Brain microvascular endothelial cell (primary cell): ENCODE results near the gene GFRA1.

Source experiments
- DNase-seq: peaks from one replicate; pipeline ENCODE4 v3.0.0-alpha.2; 2020
- H3K27ac ChIP-seq: fragments of 250-450 bp; sonication (Bioruptor Pico); 2 replicates; pipeline ENCODE4 v1.5.1; 2020; ENCODE audit warnings: mild to moderate bottlenecking, moderate library complexity
- H3K27me3 ChIP-seq: fragments of 250-450 bp; sonication (Bioruptor Pico); replicated peaks from 2 replicates; pipeline ENCODE4 v1.5.1; 2020; ENCODE audit warnings: mild to moderate bottlenecking
- H3K36me3 ChIP-seq: fragments of 250-450 bp; sonication (Bioruptor Pico); replicated peaks from 2 replicates; pipeline ENCODE4 v1.5.1; 2020; ENCODE audit warnings: mild to moderate bottlenecking
- H3K4me3 ChIP-seq: 2 replicates; pipeline ENCODE4 v1.5.1; 2011; ENCODE audit warnings: low read depth, mild to moderate bottlenecking, control low read depth, low read length, moderate library complexity
- in situ Hi-C: cut with HindIII; loops from 2 replicates; pipeline ENCODE4 v1.10.0; 2017; ENCODE audit warnings: low sequenced_read_pairs, low pct_ligation_motif_present
- TF ChIP-seq, protein P1 (sequence below): IDR thresholded peaks from 2 replicates; pipeline ENCODE4 v1.5.1; 2011; ENCODE audit warnings: low read depth, mild to moderate bottlenecking, moderate library complexity, low read length, control low read depth, inconsistent platforms; ENCODE audit errors: missing control alignments

Gene GFRA1

DNA sequence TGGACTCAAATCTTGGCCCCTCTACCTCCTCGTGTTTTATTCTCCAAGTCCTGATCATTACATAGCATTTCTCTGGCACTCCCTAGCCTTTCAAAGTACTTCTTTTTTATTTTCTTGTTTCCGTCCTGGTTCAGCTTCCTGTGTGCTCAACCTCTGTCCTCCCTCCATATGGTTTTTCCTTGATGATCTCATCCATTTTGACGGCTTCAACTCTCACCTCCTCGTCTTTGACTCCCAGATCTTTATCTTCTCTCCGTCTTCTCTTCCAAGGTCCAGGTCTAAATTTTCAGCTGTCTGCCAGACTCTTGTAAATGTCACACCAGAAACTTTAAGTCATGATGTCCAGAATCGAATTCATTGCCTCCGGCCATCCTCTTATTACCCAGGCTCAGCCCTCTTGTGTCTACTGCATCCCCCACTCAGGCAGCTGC, 23.3 kb upstream of the GFRA1 start:
- DNase-seq: no peak
- Histone ChIP-seq H3K27ac (no peak overlapping the region), H3K4me3 (no peak overlapping the region), H3K36me3 (no peaks in the 10 kb centered on the region), H3K27me3 (no peaks in the 10 kb centered on the region)
- TF ChIP-seq, protein P1, sequence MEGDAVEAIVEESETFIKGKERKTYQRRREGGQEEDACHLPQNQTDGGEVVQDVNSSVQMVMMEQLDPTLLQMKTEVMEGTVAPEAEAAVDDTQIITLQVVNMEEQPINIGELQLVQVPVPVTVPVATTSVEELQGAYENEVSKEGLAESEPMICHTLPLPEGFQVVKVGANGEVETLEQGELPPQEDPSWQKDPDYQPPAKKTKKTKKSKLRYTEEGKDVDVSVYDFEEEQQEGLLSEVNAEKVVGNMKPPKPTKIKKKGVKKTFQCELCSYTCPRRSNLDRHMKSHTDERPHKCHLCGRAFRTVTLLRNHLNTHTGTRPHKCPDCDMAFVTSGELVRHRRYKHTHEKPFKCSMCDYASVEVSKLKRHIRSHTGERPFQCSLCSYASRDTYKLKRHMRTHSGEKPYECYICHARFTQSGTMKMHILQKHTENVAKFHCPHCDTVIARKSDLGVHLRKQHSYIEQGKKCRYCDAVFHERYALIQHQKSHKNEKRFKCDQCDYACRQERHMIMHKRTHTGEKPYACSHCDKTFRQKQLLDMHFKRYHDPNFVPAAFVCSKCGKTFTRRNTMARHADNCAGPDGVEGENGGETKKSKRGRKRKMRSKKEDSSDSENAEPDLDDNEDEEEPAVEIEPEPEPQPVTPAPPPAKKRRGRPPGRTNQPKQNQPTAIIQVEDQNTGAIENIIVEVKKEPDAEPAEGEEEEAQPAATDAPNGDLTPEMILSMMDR: no peak
- in situ Hi-C loops: no loop called here

- H3K36me3 ChIP-seq: no peaks in the 10 kb centered on the region
- in situ Hi-C loops: no loop called here
- no peak overlapping the region for H3K4me3 ChIP-seq
- TF ChIP-seq, protein P1: no peak
- no peak for DNase-seq
- H3K27ac ChIP-seq: no peak overlapping the region
- H3K27me3 ChIP-seq: no peaks in the 10 kb centered on the region
Measured at GRCh38 chr10:116292493-116292892, 19.5 kb upstream of the GFRA1 start.

DNA sequence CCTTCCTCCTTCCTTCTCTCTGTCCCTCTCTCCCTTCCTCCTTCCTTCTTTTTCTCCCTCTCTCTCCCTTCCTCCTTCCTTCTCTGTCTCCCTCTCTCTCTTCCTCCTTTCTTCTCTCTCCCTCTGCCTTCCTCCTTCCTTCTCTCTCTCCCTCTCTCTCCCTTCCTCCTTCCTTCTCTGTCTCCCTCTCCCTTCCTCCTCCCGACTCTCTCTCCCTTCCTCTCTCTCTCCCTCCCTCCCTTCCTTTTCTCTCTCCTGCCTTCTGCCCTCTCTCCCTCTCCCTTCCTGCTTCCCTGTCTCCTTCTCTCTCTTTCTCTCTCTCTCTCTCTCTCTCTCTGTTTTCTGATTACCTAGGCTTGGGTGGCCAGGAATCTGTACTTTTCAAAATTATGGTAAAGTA, 16.6 kb upstream of the GFRA1 start:
- H3K4me3 ChIP-seq: no peak overlapping the region

DNA sequence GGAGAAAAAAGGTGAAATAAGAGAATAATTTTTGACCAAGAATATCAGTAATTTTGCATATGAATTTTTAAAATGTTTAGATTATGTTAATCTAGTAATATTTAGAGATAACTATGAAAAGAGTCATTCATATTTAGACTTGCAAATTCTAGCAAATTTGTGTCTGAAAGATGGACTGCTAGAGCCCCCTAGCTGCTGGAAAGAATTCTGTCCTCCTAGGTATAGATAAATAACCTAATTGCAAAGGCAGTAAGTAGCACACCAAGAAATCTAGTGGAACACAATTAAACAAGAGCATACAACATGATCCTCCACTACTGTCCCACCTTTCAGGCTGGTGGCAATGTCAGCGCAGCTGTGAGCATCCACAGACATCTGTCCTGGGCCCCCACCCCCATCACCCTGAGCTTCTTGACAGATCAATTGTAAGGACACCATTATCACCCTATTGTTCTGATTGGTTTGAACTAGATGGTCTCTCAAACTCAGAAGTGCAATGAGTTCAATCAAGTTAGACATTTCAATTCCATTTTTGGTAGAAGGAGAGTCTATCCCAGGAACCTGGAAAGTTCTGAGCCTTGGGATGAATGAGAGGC, 15.0 kb upstream of the GFRA1 start:
- peak; percentile 53 for DNase-seq
- Histone ChIP-seq H3K27ac (no peak overlapping the region), H3K36me3 (no peaks in the 10 kb centered on the region)

More for the DNA sequence above, 16.6 kb upstream of the GFRA1 start:
- TF ChIP-seq, protein P1: no peak
- in situ Hi-C loops: no loop called here
- no peaks in the 10 kb centered on the region for H3K36me3 ChIP-seq
- H3K27ac ChIP-seq: no peak overlapping the region
- H3K27me3 ChIP-seq: no peaks in the 10 kb centered on the region
- DNase-seq: no peak

GRCh38 chr10:116286626-116287200, 13.7 kb upstream of the GFRA1 start:
- TF ChIP-seq, protein P1: no peak
- H3K27me3 ChIP-seq: no peaks in the 10 kb centered on the region
- in situ Hi-C loops: no loop called here
- no peak overlapping the region for H3K4me3 ChIP-seq
- no peaks in the 10 kb centered on the region for H3K36me3 ChIP-seq
- DNase-seq: no peak
- H3K27ac ChIP-seq: no peak overlapping the region

More for the DNA sequence above, 15.0 kb upstream of the GFRA1 start:
- H3K27me3 ChIP-seq: no peaks in the 10 kb centered on the region
- TF ChIP-seq, protein P1: peak; percentile 74
- no peak overlapping the region for H3K4me3 ChIP-seq
- in situ Hi-C loops: no loop called here

- in situ Hi-C loops: no loop called here
- Histone ChIP-seq H3K27ac (no peak overlapping the region), H3K4me3 (no peak overlapping the region), H3K36me3 (no peaks in the 10 kb centered on the region), H3K27me3 (no peaks in the 10 kb centered on the region)
- TF ChIP-seq, protein P1: no peak
- DNase-seq: no peak
Measured at GRCh38 chr10:116281775-116282174, 8.8 kb upstream of the GFRA1 start.
